GM21737 (cell line): ENCODE data around the gene RIOX2.

Experiments used
- ATAC-seq: cut with Tn5 transposase; IDR thresholded peaks from one replicate; pipeline ENCODE4 v1.9.1; 2021; ENCODE audit warnings: mild to moderate bottlenecking, moderate library complexity; ENCODE audit not compliant: unreplicated experiment

RIOX2 gene

GRCh38 chr3:97990624-97991292 lies 18.5 kb upstream of the RIOX2 start:
- ATAC-seq: no peak

- ATAC-seq: no peak
Observed at GRCh38 chr3:97988784-97989568, 16.7 kb upstream of the RIOX2 start.

GRCh38 chr3:97987306-97987705 lies 15.1 kb upstream of the RIOX2 start:
- ATAC-seq: no peak

GRCh38 chr3:97983933-97984491 lies 11.8 kb upstream of the RIOX2 start:
- ATAC-seq: no peak

GRCh38 chr3:97981886-97982285 lies 9.7 kb upstream of the RIOX2 start:
- ATAC-seq: no peak

- ATAC-seq: no peak
Observed at GRCh38 chr3:97979610-97980009, 7.4 kb upstream of the RIOX2 start.

GRCh38 chr3:97975466-97975865 lies 3.2 kb upstream of the RIOX2 start:
- ATAC-seq: no peak

GRCh38 chr3:97974996-97975395 lies 2.8 kb upstream of the RIOX2 start:
- no peak for ATAC-seq

GRCh38 chr3:97972976-97973375 lies 745 bp upstream of the RIOX2 start:
- ATAC-seq: no peak

- no peak for ATAC-seq
Observed at GRCh38 chr3:97970956-97971620, 1.1 kb downstream of the RIOX2 start.

- no peak for ATAC-seq
Observed at GRCh38 chr3:97970156-97970555, 2.1 kb downstream of the RIOX2 start.

- ATAC-seq: no peak
Observed at GRCh38 chr3:97969541-97969940, 2.7 kb downstream of the RIOX2 start.

GRCh38 chr3:97968376-97968775 lies 3.9 kb downstream of the RIOX2 start:
- no peak for ATAC-seq

- no peak for ATAC-seq
Observed at GRCh38 chr3:97967966-97968365, 4.3 kb downstream of the RIOX2 start.

- no peak for ATAC-seq
Observed at GRCh38 chr3:97960993-97961766, 11.1 kb downstream of the RIOX2 start.

GRCh38 chr3:97960551-97960950 lies 11.7 kb downstream of the RIOX2 start:
- ATAC-seq: no peak

- no peak for ATAC-seq
Observed at GRCh38 chr3:97959872-97960271, 12.4 kb downstream of the RIOX2 start.

- ATAC-seq: no peak
Observed at GRCh38 chr3:97958796-97959195, 13.4 kb downstream of the RIOX2 start.

- no peak for ATAC-seq
Observed at GRCh38 chr3:97958396-97958795, 13.8 kb downstream of the RIOX2 start.

GRCh38 chr3:97957617-97958311 lies 14.5 kb downstream of the RIOX2 start:
- ATAC-seq: no peak
